GM18499 (cell line): ENCODE measurements around the gene SCYGR3.

ENCODE experiments used
- ATAC-seq: cut with Tn5 transposase; IDR thresholded peaks from one replicate; pipeline ENCODE4 v1.9.1; 2021; ENCODE audit warnings: moderate number of reproducible peaks; ENCODE audit not compliant: insufficient read depth, unreplicated experiment

The SCYGR3 gene

DNA sequence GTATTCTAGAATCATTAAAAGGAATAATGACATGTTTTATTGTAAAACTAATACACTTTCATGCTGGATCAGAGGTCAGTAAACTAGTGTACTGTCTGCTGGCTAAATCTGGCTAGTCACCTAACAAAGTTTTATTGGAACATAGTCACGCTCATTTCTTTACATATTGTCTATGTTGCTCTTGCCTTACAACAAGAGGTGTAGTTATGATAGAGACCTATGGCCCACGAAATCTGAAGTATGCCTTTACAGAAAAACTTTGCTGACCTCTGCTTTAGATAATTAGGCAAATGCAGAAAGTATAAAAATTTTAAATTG is 45.8 kb downstream of the SCYGR3 start:
- ATAC-seq: no peak

DNA sequence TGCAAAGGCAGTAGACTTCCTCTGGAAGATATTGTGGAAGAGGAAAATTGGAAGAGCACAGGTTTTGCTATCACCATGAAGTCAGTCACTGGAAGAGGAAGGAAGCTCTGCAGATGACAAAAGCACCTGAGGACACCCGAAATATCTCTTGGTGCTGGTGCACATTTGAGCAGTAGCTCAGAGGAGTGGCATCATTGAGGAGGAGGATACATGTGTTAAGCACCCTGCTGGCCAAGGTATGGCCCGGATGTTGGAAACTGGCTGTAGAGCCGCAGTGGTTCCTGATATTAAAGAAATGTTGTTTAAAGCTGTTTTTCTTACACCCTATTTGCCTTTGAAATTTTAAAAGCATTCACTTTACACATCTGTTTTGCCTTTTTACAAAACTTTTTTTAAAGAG is 48.6 kb downstream of the SCYGR3 start:
- no peak for ATAC-seq

DNA sequence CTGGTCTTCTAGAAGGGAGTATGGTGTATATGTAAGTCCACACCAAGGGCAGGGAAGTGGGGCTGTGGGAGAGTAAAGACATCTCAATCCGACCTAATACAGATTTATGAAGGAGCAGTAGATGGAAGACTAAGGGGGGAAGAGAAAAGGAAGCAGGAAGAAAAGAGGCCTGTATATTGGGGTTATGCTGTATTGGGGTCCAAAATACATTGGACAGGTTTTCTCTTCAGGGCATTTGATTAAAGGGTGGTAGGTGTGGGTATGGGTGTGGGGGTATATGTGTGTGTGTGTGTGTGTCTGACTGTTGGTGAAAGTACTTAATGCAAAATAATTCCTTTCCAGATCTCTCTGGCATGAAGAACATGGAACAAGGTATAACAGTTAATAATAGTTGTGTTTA is 49.6 kb downstream of the SCYGR3 start:
- no peak for ATAC-seq
